H1 (cell line): Measurements from ENCODE around the gene DEDD. TPM values are rescaled to one million over a fixed set of nuclear protein-coding genes. Genes with fewer than 3 reads are reported as not detected.

Experiments used
- CTCF ChIA-PET: fragments of 300-600 bp; sonication (Branson Sonifier 250); formaldehyde crosslinking; loops from one replicate; lab custom pipeline; 2021; ENCODE audit not compliant: partially characterized antibody; lab: Charles Lee
- POLR2A ChIA-PET: fragments of 300-600 bp; sonication (Branson Sonifier 250); formaldehyde crosslinking; loops from one replicate; lab custom pipeline; 2021; ENCODE audit warnings: inconsistent platforms; ENCODE audit not compliant: partially characterized antibody; lab: Charles Lee
- DNase-seq, 2 experiments: peaks; one replicate each; pipeline versions ENCODE4 v3.0.0 to v3.0.0-alpha.2; 2010 to 2022; ENCODE audit warnings: low spot score in 2 of 2, low read depth in 1 of 2, mixed read lengths in 1 of 2
- FAIRE-seq: peaks from 2 replicates; lab custom pipeline; 2011; peaks lifted over from hg19 to GRCh38; lab: Jason Lieb, UNC
- H2AFZ ChIP-seq: 2 replicates; pipeline ENCODE4 v1.8.1; 2012; ENCODE audit warnings: low read length, inconsistent platforms
- H2AK5ac ChIP-seq: 2 replicates; pipeline ENCODE4 v1.6.1; 2013; ENCODE audit warnings: low read depth, low read length
- H2BK120ac ChIP-seq: replicated peaks from 2 replicates; pipeline ENCODE3; 2013; ENCODE audit warnings: low read depth, low read length, inconsistent platforms
- H2BK12ac ChIP-seq: 2 replicates; pipeline ENCODE4 v1.6.1; 2013; ENCODE audit warnings: low read depth, low read length
- H2BK15ac ChIP-seq: 2 replicates; pipeline ENCODE4 v1.6.1; 2013; ENCODE audit warnings: low read length
- H2BK20ac ChIP-seq: 2 replicates; pipeline ENCODE4 v1.6.1; 2013; ENCODE audit warnings: low read length
- H2BK5ac ChIP-seq: 2 replicates; pipeline ENCODE4 v1.6.1; 2013; ENCODE audit warnings: low read depth, low read length
- H3K14ac ChIP-seq: 2 replicates; pipeline ENCODE4 v1.6.1; 2013; ENCODE audit warnings: inconsistent platforms; ENCODE audit not compliant: insufficient read length
- H3K18ac ChIP-seq: 2 replicates; pipeline ENCODE4 v1.6.1; 2013; ENCODE audit warnings: low read length; ENCODE audit errors: extremely low read depth
- H3K23ac ChIP-seq: 2 replicates; pipeline ENCODE4 v1.6.1; 2013; ENCODE audit warnings: inconsistent platforms; ENCODE audit not compliant: insufficient read length
- H3K23me2 ChIP-seq: 2 replicates; pipeline ENCODE4 v1.6.1; 2013; ENCODE audit warnings: low read depth, low read length
- H3K27ac ChIP-seq: 2 replicates; pipeline ENCODE4 v1.6.1; 2011; ENCODE audit warnings: low read depth, low read length, inconsistent platforms
- H3K27me3 ChIP-seq, 4 experiments: replicated peaks in 1 of 4; 1 replicate in 1 of 4; 2 replicates in 3 of 4; pipeline versions ENCODE4 v1.6.1 to v1.8.1; 2011 to 2013; ENCODE audit warnings: low read length in 3 of 4, mild to moderate bottlenecking in 3 of 4, inconsistent platforms in 2 of 4, mixed read lengths in 2 of 4, moderate library complexity in 1 of 4; ENCODE audit not compliant: control insufficient read depth in 3 of 4, insufficient read depth in 3 of 4; ENCODE audit errors: extremely low read depth in 1 of 4
- H3K36me3 ChIP-seq, 4 experiments: 2 replicates each; pipeline versions ENCODE4 v1.6.1 to v1.8.1; 2011 to 2013; ENCODE audit warnings: mild to moderate bottlenecking in 4 of 4, low read length in 3 of 4, moderate library complexity in 2 of 4, control low read depth in 1 of 4, inconsistent platforms in 1 of 4; ENCODE audit not compliant: insufficient read depth in 4 of 4, control insufficient read depth in 2 of 4
- H3K4ac ChIP-seq: replicated peaks from 2 replicates; pipeline ENCODE3; 2013; ENCODE audit warnings: low read length, low read depth, mixed read lengths, inconsistent platforms; ENCODE audit not compliant: insufficient read length
- H3K4me1 ChIP-seq, 4 experiments: replicated peaks in 1 of 4; 1 replicate in 1 of 4; 2 replicates in 3 of 4; pipeline versions ENCODE4 v1.6.1 to v1.8.1; 2011 to 2013; ENCODE audit warnings: low read length in 3 of 4, inconsistent platforms in 2 of 4, mixed read lengths in 1 of 4; ENCODE audit not compliant: insufficient read depth in 4 of 4, control insufficient read depth in 3 of 4
- H3K4me2 ChIP-seq, 2 experiments: 2 replicates each; pipeline versions ENCODE4 v1.6.1 to v1.8.1; 2011 to 2013; ENCODE audit warnings: low read depth in 2 of 2, low read length in 2 of 2, control low read depth in 1 of 2, inconsistent platforms in 1 of 2, mild to moderate bottlenecking in 1 of 2; ENCODE audit not compliant: insufficient read depth in 1 of 2
- H3K4me3 ChIP-seq, 4 experiments: fragments of 200-600, 300-600 bp in 1 of 4; sonication (generic), shearing (Covaris generic), sonication (Bioruptor Twin) in 1 of 4; 2 replicates each; pipeline versions ENCODE4 v1.5.1 to v1.8.1; 2011 to 2016; ENCODE audit warnings: low read length in 4 of 4, low read depth in 3 of 4, control low read depth in 2 of 4, inconsistent platforms in 2 of 4, mild to moderate bottlenecking in 2 of 4, mixed read lengths in 1 of 4, moderate library complexity in 1 of 4; ENCODE audit not compliant: insufficient read depth in 2 of 4; ENCODE audit errors: extremely low read depth in 1 of 4
- H3K56ac ChIP-seq: replicated peaks from 2 replicates; pipeline ENCODE3; 2013; ENCODE audit warnings: low read depth, mild to moderate bottlenecking, mixed read lengths, low read length, inconsistent platforms; ENCODE audit not compliant: insufficient read length
- H3K79me1 ChIP-seq: 2 replicates; pipeline ENCODE4 v1.6.1; 2013; ENCODE audit warnings: low read depth, low read length, control low read depth
- H3K79me2 ChIP-seq, 2 experiments: 2 replicates each; pipeline versions ENCODE4 v1.6.1 to v1.8.1; 2012 to 2013; ENCODE audit warnings: low read length in 2 of 2, mild to moderate bottlenecking in 2 of 2, inconsistent platforms in 1 of 2; ENCODE audit not compliant: insufficient read depth in 2 of 2, control insufficient read depth in 1 of 2
- H3K9ac ChIP-seq, 4 experiments: replicated peaks in 1 of 4; 1 replicate in 1 of 4; 2 replicates in 3 of 4; pipeline versions ENCODE4 v1.6.1 to v1.8.1; 2011 to 2013; ENCODE audit warnings: low read depth in 3 of 4, low read length in 3 of 4, control low read depth in 2 of 4, mild to moderate bottlenecking in 2 of 4, moderate library complexity in 2 of 4, inconsistent platforms in 1 of 4; ENCODE audit errors: extremely low read depth in 1 of 4
- H3K9me3 ChIP-seq, 2 experiments: 2 replicates each; pipeline versions ENCODE4 v1.6.1 to v1.8.1; 2012 to 2013; ENCODE audit warnings: mild to moderate bottlenecking in 2 of 2, moderate library complexity in 2 of 2, control low read depth in 1 of 2, inconsistent platforms in 1 of 2, low read depth in 1 of 2, low read length in 1 of 2, mixed read lengths in 1 of 2; ENCODE audit not compliant: insufficient read depth in 2 of 2
- H4K20me1 ChIP-seq, 2 experiments: replicated peaks in 1 of 2; 2 replicates each; pipeline versions ENCODE3 to v1.8.1; 2011 to 2013; ENCODE audit warnings: inconsistent platforms in 2 of 2, low read length in 2 of 2, mild to moderate bottlenecking in 1 of 2; ENCODE audit not compliant: insufficient read depth in 2 of 2, control insufficient read depth in 1 of 2
- H4K5ac ChIP-seq: 2 replicates; pipeline ENCODE4 v1.6.1; 2013; ENCODE audit warnings: low read length, low read depth, mixed read lengths, inconsistent platforms; ENCODE audit not compliant: insufficient read length
- H4K8ac ChIP-seq: 2 replicates; pipeline ENCODE4 v1.8.0; 2013; ENCODE audit warnings: mild to moderate bottlenecking, moderate library complexity, low read length, inconsistent platforms; ENCODE audit not compliant: insufficient read depth; ENCODE audit errors: extremely low read depth
- H4K91ac ChIP-seq: replicated peaks from 2 replicates; pipeline ENCODE3; 2013; ENCODE audit warnings: low read length, mixed read lengths, inconsistent platforms; ENCODE audit not compliant: insufficient read length
- FOSL1 ChIP-seq: IDR thresholded peaks from 2 replicates; pipeline ENCODE4 v1.6.1; 2011; ENCODE audit warnings: mild to moderate bottlenecking, low read depth, low read length, moderate library complexity; ENCODE audit not compliant: insufficient read depth
- KDM1A ChIP-seq: fragments of 200-600, 300-600 bp; sonication (generic); IDR thresholded peaks from 2 replicates; pipeline ENCODE4 v1.7.1; 2016; ENCODE audit warnings: mild to moderate bottlenecking, low read length, borderline replicate concordance
- POLR2A ChIP-seq, 2 experiments: IDR thresholded peaks; 1 replicate in 1 of 2; 2 replicates in 1 of 2; pipeline ENCODE4 v1.6.1; 2011; ENCODE audit warnings: low read depth in 2 of 2, low read length in 2 of 2, mild to moderate bottlenecking in 2 of 2; ENCODE audit errors: control extremely low read depth in 1 of 2
- RNF2 ChIP-seq: fragments of 200-900, 300-1000 bp; sonication (generic); IDR thresholded peaks from 2 replicates; pipeline ENCODE4 v1.7.1; 2016; ENCODE audit warnings: borderline replicate concordance, low read depth, mild to moderate bottlenecking, antibody characterized with exemption, low read length; ENCODE audit not compliant: poor library complexity, severe bottlenecking; ENCODE audit errors: missing control alignments
- SIN3A ChIP-seq, 2 experiments: IDR thresholded peaks in 1 of 2; conservative IDR thresholded peaks in 1 of 2; 2 replicates each; pipeline ENCODE4 v1.6.1; 2011 to 2012; ENCODE audit warnings: low read length in 2 of 2, improper control_type of control experiment in 1 of 2, low read depth in 1 of 2, mild to moderate bottlenecking in 1 of 2
- SRF ChIP-seq: IDR thresholded peaks from 2 replicates; pipeline ENCODE4 v1.6.1; 2011; ENCODE audit warnings: mild to moderate bottlenecking, low read depth, low read length, moderate library complexity
- WGBS, 2 experiments: shearing (Covaris generic) in 1 of 2; methylation state at CpG; one replicate each; pipeline versions ENCODE4 v1.1.6 to v1.1.7; 2013 to 2015; ENCODE audit warnings: low lambda C conversion rate in 2 of 2, mixed read lengths in 2 of 2, inconsistent platforms in 1 of 2, low coverage in 1 of 2, missing lambda C conversion rate in 1 of 2; ENCODE audit not compliant: insufficient replicate concordance in 2 of 2, insufficient coverage in 1 of 2, insufficient read length in 1 of 2; ENCODE audit errors: extremely low coverage in 1 of 2, missing lambda C conversion rate in 1 of 2; 5-methylcytosine and 5-hydroxymethylcytosine counted together
- polyA plus RNA-seq, 7 experiments: library from polyadenylated mRNA; depleted of rRNA in 3 of 7; stranded (reverse) in 5 of 7; unstranded in 2 of 7; fragments of >200 nt in 5 of 7; fragments of 200-250 nt in 2 of 7; gene quantifications; 1 replicate in 5 of 7; 2 replicates in 1 of 7; 4 replicates in 1 of 7; pipeline versions ENCODE4 v1.2.1 to v1.2.3, GENCODE V29; 2011 to 2013; ENCODE audit warnings: missing spikeins in 2 of 7, mixed read lengths in 2 of 7
- total RNA-seq: library from RNA; stranded (reverse); fragmentation: NEBNext Ultra II Directional; extraction: Animal tissue kit (Norgen Biotek cat#: 25700); gene quantifications from 2 replicates; pipeline ENCODE4 v1.2.1, GENCODE V29; 2021
- TF ChIP-seq, protein P1 (sequence below): IDR thresholded peaks from 2 replicates; pipeline ENCODE4 v1.6.1; 2011; ENCODE audit warnings: low read depth, mild to moderate bottlenecking, low read length; ENCODE audit not compliant: insufficient read depth
- TF ChIP-seq, protein P2 (sequence below): IDR thresholded peaks from 2 replicates; pipeline ENCODE4 v1.6.1; 2011; ENCODE audit warnings: low read length, improper control_type of control experiment
- TF ChIP-seq, protein P3 (sequence below): IDR thresholded peaks from 2 replicates; pipeline ENCODE4 v1.6.1; 2012; ENCODE audit warnings: inconsistent platforms

DEDD gene
- total and polyA plus RNA-seq, 2 of the 8 experiments (the other 6 are each of a cell fraction or from before 2014, with no cell fraction given), result 42.6 to 55.9 TPM

DNA sequence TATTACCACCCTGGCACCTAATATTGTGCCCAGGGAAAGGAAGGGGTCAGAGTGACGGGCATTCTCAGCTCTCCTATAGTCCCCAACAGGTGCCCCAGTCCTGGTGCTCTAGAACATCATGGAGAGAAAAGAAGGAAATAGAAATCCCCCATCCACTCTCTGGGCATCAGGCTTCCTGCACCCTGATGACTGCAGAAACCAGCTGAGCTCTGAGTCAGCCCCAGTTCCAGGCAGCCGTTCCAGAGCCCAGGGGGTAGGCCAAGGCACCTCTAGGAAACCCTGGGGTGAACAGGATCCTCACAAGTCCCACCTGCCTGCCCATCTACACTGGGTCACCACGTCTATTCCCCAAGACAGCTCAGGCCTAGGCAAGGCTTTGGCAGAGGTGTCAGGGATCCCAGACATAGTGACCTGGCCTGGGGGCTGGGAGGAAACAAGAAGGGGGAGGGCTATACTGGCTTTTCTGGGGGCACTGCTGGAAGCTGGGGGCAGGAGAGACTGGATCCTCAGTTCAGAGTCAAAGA, 43.8 kb downstream of the DEDD start:
- Histone ChIP-seq H3K36me3 (no peaks in the 10 kb centered on the region), H3K4ac (peak overlapping the region; percentile 19), H3K23me2 (peaks cover 2% of the 10 kb centered on the region; the same call in 1 of the 2 replicates), H3K23ac (no peak overlapping the region), H4K91ac (peak overlapping the region; percentile 15), H4K8ac (no peak overlapping the region), H2AK5ac (no peak overlapping the region), H3K79me1 (no peaks in the 10 kb centered on the region), H2BK20ac (no peak overlapping the region), H4K20me1 (no peaks in the 10 kb centered on the region), H3K56ac (no peak overlapping the region), H3K9ac (no peak overlapping the region), H3K18ac (no peak overlapping the region), H4K5ac (no peak overlapping the region), H3K27me3 (no peaks in the 10 kb centered on the region), H3K4me2 (no peak overlapping the region), H3K79me2 (no peaks in the 10 kb centered on the region), H3K9me3 (no peaks in the 10 kb centered on the region), H3K4me3 (no peak overlapping the region), H2BK5ac (no peak overlapping the region; the same call in 1 of the 2 replicates), H3K27ac (no peak overlapping the region), H2AFZ (peak overlapping the region; percentile 64; the same call in 1 of the 2 replicates), H2BK12ac (peak overlapping the region; percentile 44; the same call in 1 of the 2 replicates), H3K4me1 (peaks cover 0 to 9% (median 0%) of the 10 kb centered on the region in 4 experiments; a peak in 3 of 7 replicates), H2BK120ac (no peak overlapping the region), H3K14ac (no peak overlapping the region), H2BK15ac (no peak overlapping the region)
- ChIA-PET CTCF (interaction anchor here (0.8 to 11.9 kb wide), 5 partner anchors 9 to 92 kb away, joined by 3 to 156 read pairs (median 4); partner anchors contain the start of genes ARHGAP30 and KLHDC9), POLR2A (no interaction called here)
- no peak for FAIRE-seq
- TF ChIP-seq RNF2 (no peak), SIN3A (conservative IDR thresholded peaks at IDR 0.05 in 1 of 2, IDR thresholded peaks at IDR 0.05 in 1 of 2; ENCODE audit: low read depth in 1 of 2, low read length in 2 of 2) (no peak), SRF (no peak), KDM1A (no peak), FOSL1 (no peak), POLR2A (IDR thresholded peaks at IDR 0.05; ENCODE audit: control extremely low read depth in 1 of 2, low read depth in 2 of 2, low read length in 2 of 2) (no peak)
- TF ChIP-seq, protein P1, sequence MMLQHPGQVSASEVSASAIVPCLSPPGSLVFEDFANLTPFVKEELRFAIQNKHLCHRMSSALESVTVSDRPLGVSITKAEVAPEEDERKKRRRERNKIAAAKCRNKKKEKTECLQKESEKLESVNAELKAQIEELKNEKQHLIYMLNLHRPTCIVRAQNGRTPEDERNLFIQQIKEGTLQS, result no peak
- TF ChIP-seq, protein P2, sequence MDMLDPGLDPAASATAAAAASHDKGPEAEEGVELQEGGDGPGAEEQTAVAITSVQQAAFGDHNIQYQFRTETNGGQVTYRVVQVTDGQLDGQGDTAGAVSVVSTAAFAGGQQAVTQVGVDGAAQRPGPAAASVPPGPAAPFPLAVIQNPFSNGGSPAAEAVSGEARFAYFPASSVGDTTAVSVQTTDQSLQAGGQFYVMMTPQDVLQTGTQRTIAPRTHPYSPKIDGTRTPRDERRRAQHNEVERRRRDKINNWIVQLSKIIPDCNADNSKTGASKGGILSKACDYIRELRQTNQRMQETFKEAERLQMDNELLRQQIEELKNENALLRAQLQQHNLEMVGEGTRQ, result no peak
- TF ChIP-seq, protein P3, sequence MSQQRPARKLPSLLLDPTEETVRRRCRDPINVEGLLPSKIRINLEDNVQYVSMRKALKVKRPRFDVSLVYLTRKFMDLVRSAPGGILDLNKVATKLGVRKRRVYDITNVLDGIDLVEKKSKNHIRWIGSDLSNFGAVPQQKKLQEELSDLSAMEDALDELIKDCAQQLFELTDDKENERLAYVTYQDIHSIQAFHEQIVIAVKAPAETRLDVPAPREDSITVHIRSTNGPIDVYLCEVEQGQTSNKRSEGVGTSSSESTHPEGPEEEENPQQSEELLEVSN, result no peak
- whole genome bisulfite sequencing, 2 experiments, result 87% methylated on average over 3 of the region's 3 CpGs; no CpG with 5 or more reads in 1 of the 2 experiments
- no peak for DNase-seq
